Lung microvascular endothelial cell (primary cell): ENCODE results near the gene MYH3. TPM values are rescaled to one million over a fixed set of nuclear protein-coding genes. Genes with fewer than 3 reads are reported as not detected.

Experiments used
- DNase-seq, 2 donors: peaks; one replicate each; pipeline versions ENCODE4 v3.0.0 to v3.0.0-alpha.2; 2010; ENCODE audit warnings: low read depth in 2 of 2
- total RNA-seq: library from RNA; depleted of rRNA; stranded (reverse); fragments of >200 nt; gene quantifications from 2 replicates; pipeline ENCODE4 v1.2.1, GENCODE V29; 2014

MYH3 gene
- total RNA-seq, 1 donor from 2014 or later, result 0.40 TPM

DNA sequence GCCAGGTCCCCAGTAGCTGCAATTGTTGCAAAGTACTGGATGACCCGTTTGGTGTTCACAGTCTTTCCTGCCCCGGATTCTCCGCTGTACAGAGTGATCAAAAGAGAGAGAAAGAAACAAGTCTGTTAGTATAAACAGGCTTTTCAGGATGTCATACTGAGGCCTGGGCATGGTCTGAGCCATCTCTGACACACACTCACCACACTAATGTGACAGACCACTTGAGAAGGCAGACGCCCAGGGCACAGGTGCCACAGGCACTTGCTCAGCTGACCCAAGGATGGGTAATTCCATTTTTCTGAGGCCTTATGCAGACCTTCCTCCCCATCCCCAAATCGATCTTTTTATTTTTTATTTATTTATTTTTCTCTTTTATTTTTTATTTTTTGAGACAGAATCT, 7.5 kb downstream of the MYH3 start:
- DNase-seq, result no peak

DNA sequence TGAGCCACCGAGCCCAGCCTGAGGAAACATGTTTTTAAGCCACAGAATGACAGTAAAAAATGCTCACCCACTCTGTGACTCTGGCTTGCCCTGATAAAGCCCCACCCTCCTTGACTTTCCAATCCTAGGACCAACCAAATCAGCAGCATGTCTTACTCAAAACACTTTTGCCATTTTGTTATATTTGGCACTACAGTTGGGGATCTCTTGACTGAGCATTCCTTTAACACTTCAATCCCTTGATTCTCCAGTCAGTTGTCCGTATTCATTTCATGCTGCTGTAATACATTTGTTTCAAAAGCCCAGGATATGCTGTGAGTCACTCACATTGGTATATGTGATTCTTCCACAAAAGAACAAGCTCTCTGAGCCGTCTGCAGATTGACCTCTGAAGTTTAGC, 8.2 kb downstream of the MYH3 start:
- no peak for DNase-seq

DNA sequence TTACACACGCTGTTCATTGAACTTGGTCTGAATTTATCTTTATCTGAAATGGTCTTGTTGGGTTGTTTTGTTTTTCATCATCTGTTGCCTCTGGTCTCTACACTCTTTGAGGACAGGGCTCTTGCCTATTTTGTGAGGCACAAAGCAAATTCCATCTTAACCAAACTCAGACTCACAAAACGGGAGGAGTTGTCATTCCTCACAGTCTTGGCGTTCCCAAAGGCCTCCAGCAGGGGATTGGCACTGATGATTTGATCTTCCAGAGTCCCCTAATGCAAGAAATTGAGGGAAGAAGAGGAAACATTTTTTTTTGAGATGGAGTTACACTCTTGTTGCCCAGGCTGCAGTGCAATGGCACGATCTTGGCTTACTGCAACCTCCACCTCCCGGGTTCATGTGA, 8.7 kb downstream of the MYH3 start:
- DNase-seq, result no peak

DNA sequence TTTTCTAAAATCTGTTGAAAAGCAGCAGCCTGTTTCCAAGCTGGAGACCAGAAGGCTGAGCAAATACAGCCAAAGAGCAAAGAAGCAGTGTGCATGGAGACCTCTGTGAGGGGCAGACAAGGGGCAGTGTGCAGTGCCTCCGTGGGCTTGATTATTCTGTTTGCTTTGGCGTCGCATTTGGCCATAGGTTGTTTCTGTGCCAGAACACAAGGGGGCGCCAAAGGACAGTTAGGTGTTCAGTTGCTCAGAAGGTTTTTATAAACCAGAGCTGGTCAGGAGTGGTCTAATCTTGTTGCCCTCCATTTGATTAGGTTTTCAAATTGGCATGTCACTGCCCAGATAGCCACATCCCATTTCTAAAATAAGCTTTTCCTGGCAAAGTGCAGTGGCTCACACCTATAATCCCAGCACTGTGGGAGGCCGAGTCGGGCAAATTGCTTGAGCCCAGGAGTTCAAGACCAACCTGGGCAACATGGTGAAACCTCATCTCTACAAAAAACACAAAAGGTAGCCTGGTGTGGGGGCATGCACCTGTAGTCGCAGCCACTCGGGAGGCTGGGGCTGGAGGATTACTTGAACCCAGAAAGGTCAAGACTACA, 10.6 kb downstream of the MYH3 start:
- peak; percentile 75 to 89 for DNase-seq

DNA sequence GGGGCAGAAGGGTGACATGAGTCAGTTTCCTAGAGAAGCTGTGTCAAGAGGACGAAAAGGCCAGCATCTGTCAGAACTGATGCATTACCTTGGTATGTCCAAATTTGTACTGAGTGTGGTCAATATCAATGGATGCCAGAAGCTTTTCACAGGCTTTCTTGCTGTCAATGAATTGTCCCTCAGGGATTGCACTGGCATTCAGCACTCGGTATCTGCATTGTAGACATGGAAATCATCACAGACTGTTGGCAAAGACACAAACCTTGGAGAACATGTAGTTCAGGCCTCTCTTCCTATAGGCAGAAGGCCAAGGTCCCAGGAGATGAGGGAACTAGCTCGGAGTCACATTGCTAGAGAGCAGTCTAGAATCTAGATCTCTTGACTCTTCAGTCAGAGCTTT, 16.6 kb downstream of the MYH3 start:
- no peak for DNase-seq

DNA sequence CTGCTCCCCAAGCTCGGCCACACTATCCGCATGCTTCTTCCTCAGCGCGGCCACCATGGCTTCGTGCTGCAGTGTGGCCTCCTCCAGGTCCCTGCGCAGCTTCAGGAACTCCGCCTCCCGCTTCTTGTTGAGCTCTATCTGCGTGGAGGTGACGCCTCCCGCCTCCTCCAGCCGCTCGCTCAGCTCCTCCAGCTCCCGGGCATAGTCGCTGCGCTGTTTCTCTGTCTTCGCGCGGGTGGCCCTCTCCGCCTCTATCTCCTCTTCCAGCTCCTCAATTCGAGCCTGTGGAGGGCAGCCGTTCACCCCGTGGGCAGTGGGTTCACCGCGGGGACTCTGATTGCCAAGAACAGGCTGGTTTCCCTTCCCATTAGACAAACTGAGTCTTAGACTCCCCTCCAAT, 19.0 kb downstream of the MYH3 start:
- no peak for DNase-seq

DNA sequence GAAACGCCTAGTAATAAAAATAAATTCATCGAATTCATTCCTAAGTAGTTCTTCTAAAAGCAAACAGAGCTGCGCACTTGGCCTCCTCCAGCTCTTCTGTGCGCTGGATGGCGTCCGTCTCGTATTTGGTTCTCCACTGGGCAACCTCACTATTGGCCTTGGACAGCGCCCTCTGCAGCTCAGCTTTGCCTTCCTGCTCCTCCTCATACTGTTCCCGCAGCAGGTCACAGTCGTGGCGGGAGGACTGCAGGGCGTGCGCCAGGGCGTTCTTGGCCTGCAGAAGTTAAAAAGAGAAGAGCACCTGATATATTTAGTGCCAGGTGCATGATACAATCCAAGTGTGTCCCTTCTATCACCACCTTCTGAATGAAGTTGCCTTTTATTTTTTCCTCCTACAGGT, 21.8 kb downstream of the MYH3 start:
- DNase-seq, result no peak

DNA sequence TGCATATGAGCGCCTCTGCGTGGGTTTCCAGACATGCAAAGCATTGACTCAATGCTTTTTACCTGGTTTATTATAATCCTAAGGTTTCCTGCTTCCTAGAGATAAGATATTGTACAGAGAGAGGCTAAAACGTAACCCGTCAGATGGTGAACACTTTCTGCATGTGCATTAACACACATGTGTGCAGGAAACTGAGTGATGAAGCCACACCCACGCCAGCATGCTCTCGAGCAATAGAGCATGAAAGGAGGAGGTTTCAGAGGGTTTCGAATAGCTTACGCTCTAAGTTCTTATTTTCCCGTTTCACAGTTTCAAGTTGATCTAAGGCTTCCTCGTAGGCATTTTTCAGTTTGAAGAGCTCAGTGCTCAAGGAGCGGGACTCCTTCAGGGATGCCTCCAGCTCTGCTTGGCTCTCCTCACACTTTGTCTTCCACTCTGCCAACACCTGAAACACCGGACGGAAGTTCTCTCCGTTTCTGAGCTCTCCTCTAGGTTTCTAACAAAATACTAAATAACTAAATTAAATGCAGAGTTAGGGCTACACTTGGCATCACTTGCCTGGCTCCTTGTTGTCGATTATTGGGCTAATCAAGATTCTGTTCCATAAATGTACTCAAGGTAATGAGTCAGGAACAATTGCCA, 23.2 kb downstream of the MYH3 start:
- DNase-seq, result no peak

DNA sequence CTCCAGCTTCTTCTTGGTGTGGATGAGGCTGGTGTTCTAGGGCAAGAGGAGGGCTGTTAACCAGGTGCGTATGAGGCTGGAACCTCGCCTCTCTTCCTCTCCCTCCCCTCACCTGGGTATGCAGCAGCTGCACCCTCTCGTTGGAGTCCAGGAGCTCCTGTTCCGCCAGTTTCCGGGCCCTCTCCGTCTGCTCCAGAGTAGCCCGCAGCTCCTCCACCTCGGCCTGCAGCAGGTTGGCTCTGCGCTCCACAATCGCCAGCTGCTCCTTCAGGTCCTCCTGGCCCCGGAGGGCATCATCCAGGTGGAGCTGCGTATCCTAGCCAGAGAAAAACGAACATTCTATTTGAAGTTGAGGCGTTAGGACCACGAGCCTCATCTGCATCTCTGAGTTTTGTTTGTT, 25.4 kb downstream of the MYH3 start:
- DNase-seq, result no peak

DNA sequence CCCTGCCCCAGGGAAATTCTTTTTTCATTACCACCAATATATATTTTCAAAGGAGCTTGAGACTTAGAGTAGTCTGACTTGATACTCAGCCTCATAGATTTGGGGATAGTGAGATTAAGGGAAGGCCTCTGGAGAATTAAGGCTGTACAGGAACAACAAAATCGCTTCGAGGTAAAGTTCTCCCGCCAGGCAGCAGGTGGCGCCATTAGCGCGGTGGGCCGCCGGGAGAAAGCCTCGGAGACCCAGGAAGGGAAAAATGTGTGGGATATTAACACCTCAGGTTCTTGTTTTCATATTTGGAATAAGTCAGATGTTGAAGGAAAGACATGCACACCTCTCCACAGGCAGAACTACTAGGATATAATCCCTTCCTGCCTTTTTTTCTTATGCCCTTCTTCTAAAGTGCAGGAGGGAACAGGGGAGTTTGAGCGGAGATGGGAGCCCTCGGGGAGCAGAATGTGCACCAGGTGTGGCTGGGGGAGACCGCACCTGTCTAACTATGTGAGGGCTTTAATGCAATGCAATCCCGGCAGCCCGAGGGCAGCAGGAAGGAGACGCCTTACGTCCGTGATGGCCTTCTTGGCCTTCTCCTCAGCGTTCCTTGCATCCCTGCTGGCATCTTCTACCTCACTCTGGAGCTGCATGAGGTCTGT, 25.9 kb downstream of the MYH3 start:
- peak; percentile 36 to 47 for DNase-seq

DNA sequence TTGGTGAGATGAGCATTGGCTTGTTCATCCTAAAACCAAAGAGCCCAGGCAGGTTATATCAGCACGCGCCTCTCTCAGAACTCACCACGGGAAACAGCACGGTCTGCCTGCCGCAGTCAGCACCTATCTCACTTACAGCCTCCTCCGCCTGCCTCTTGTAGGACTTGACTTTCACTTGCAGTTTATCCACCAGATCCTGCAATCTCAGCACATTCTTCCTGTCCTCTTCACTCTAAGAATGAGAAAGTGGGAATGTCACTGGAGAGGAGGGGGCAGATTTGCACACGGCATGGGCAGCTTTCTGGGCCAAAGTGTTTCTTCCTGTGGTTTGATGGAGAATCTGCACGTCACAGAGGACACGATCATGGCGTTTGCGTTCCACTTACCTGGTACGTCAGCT, 27.4 kb downstream of the MYH3 start:
- no peak for DNase-seq

DNA sequence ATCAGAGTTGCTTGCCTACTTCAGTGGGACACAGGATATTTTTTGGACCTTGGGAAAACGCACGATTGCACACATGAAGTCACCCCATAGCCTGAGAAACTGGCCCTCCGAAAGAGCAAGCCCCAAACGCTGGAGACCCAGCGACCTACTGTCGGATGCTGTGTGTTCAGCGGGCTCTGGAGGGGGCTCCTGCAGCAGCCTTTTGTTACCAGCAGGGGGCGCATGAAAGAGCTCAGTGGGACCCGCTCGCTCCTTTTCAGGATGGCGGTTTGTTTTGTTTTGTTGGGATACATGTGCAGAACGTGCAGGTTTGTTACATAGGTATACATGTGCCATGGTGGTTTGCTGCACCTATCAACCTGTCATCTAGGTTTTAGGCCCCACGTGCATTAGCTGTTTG, 28.4 kb downstream of the MYH3 start:
- DNase-seq, result no peak

DNA sequence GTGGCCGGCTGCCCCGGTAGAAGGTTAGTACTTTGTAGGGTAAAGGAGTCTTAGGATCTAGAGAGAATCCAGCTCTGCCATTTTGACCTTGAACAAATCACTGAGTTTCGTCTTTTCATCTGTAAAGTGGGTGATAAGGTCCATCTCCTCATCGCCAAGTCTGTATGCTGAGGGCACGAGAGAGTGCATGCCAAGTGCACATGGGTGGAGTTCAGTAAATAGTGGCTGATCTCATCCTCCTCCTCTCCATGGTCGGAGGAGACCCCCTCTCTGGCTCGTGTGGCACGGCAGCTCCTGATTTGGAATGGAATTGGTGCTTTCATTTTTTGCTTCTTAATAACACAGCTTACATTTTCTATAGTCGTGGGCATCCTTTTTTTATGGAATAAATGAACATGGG, 30.7 kb downstream of the MYH3 start:
- no peak for DNase-seq

DNA sequence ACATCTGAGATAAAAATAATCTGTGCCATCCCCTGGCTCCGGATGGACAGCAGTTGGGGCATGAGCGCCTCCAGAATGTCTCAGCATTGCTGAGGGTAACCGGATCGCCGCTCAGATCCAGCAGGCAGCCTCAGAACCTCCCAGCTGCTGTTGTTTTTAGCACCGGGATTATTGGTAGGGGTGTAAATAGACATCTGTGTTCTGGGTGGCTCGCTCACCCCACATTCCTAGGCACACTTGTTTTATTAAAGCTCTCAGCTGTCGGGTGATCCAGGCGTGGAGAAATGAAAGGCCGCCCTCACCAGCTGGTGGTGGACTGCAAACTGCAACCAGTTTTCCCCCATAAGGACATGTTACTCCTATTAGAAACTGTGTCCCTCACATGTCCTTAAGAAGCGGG, 32.1 kb downstream of the MYH3 start:
- DNase-seq, result no peak

DNA sequence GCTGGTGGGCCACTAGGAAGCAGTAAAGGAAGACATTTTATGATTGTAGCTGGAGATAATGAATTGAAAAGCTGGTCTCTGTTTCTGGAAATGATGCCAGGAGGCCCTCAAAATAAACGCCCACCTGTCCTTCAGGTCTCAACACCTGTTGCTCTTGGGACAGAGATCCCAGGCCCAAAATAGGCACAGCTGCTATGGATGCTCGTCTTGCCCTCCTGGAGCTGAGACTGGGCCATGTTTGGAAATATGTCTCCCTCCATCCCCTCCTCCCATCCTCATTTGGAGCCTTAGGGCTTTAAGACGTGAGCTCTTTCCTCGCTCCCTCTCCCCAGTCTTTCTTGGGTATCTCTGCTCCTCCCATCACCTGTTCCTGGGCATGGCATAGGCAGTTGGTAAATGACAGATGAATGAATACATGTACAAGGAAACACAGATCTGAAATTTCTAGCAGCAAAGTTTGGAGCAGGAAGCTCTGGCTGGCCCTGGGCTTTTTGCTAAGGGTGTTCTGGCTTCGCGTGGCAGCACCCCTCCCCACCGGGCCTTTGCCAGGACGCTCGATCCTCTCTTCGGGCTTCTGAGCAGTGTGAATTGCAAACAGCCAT, 33.3 kb downstream of the MYH3 start:
- DNase-seq, result no peak

DNA sequence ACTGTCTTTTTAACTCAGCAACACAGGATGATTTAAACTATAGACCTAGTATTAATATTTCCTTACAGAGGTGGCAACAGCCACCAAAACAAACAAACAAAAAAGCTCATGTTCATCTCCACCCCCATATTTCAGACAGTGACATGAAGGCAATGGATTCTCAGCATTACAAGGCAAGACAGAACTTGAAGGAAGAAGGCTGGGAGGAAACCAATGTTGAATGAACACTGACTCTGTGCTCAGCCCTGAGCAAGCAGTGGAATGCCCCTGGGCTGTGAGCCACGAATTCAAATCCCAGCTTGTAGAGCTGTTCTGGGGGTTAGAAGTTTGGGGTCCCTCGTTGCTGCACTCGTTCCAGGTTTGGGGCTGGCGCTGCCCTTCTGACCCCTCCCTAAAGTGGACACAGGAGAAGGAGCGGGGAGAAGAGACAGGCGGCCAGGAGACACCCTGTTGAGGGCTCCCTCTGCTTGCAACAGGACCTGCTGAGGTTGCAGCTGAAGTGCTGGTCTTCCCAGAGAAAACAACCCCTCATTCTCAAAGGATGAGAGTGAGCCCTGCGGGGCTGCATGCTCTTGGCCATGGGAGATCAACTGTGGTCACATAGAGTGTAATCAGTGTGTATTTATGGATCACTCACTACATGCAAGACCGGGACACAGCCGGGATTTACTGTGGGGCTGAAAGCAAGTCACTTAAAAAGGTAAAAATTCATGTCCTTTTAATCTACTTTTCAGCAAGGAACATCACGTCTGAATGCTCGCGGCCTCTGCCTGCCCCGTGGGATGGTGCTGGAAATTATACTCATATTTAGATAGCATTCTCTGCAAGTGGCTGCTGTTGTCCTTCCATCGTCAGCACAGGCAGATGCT, 34.3 kb downstream of the MYH3 start:
- no peak for DNase-seq

DNA sequence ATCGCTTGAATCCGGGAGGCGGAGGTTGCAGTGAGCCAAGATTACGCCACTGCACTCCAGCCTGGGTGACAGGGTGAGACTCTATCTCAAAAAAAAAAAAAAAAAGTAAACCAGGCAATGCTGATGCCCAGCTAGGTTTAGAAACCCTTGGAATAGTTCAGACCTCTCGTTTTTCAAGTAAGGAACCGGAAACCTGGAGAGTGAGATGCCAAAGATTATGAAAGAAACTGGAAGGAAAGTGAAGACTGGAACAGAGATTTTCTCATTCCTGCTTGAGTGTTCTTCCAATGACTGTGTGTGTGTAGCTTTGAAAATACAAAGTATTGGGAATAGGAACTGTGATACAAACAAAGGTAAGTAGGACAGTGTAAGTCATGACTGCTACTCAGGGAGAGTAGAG, 35.7 kb downstream of the MYH3 start:
- no peak for DNase-seq

DNA sequence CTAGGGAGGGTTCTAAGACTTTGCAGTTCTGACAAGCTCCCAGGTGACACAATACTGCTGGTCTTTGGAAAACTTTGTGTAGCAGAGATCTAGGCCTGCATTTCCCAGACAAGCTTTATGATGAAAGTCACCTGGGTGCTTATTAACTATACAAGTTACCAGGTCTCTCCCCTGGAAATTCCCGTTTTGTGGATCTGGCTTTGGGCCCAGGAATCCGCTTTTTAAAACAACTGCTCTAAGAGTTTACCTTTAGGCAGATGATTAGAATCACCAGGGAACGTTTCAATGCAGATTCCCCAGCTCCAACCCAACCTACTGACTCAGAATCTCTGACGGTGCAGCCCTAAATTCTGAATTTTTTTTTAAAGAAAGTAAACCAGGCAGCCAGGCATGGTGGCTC, 36.3 kb downstream of the MYH3 start:
- DNase-seq, result no peak

DNA sequence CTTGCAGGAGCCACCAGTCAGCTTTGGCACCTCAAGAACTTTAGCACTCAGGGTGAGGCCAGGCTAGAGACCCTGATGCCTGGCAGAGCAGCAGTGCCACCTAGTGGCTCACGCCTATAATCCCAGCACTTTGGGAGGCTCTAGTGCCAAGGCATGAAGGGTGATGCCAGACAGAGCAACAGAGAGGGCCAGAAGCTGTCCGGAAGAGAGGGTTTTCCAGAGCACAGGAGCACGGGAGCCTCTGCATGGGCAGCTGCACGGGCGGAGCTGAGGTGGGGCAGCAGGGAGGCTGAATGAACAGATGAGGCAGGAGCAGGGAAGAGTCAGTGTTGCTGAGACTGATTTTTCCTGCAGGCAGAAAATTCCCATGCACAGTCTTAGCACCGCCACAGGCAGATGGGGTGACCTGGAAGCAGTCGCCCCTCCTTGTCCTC, 38.9 kb downstream of the MYH3 start:
- peak; percentile 65 to 73 for DNase-seq

DNA sequence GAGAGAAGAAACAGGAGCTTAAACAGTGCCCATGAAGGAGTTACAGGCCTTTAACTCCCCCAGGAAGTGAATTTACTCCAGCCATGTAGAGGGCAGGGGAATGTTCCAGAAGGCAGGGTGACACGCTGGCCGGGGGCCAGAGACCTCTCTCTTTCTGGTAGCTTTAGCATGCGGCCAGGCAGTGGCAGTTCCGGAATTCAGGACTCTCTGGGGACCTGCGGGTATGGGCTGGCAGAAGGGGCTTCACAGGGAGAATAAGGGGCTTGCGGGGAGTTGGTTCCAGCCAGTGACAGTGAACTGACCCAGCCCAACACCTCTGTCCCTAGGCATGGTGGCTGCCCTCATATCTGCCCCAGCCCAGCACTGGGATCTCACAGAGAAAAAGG, 40.0 kb downstream of the MYH3 start:
- no peak for DNase-seq

DNA sequence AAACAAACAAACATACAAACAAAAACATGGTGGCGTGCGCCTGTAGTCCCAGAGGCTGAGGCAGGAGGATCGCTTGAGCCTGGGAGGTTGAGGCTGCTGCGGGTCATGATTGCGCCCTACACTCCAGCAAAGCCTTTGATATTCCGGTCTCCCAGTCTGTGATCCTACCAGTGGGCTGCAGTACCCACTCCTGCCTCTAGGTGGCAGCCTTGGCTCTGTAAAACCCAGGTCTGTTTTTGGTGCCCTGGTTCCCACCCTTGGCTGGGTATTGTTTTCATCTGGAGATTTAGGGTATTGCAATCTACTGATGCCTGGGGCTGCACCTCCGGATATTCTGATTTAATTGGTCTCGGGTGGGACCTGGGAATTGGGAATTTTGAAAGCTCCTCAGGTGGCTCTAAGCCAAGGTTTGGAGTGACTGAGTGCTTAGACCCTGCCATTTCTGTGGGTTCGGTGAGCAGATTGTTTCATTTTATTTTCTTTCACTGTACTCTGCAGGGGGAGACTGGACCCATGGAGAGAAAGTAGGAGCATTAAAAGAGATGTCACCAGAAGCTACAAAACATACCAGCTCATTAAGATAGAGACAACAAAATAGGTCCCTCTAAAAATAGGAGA, 40.5 kb downstream of the MYH3 start:
- DNase-seq, result peak; percentile 57 to 74
